Measurements from ENCODE around the gene NHSL2.
A peak's percentile ranks its signal among the peaks of the same experiment; 100 is the strongest.

NHSL2 gene

DNA sequence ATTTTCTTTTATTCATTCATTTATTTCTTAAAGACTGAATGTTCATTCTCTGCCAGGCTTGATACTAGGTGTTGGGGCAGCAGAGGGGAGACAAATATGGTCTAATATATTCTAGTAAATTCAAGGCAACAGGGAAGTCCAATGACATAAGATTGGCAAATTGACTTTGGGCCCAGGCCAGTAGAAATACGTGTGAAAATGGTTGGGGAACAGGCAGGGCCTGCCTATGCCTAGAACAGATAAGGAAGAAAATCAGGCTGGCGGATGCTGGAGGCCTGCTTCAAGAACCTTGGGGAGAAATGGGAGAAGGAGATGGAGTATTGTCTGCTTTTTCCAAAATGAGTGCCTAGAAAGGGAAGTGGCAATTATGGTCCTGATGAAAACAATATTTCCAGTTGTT lies 112.4 kb downstream of the NHSL2 start:
- DNase-seq = no peak

DNA sequence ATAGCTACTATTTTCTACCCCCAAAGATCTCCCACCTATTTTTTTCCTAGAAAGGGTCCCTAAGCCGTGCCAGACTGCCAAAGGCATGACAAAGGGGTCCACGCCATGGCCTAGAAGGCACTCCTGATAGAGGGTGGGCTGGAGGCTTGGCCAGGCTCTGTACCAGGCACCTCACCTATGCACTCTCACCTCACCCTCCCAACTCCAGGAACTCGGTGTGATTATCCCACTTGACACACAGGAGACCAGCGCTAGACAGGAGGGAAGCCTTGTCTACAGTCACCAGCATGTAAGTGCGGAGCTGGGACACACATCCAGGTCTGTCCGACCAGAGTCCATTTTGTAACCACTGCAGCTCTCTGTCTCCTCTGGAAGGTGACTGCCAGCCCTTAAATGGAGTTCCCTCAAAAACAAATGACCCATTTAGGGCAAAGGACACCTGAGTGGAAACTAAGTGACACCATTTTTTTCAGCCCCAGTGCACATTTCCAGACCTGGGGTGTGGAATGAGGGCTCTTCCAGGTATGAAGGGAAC lies 114.7 kb downstream of the NHSL2 start:
- DNase-seq = no peak

DNA sequence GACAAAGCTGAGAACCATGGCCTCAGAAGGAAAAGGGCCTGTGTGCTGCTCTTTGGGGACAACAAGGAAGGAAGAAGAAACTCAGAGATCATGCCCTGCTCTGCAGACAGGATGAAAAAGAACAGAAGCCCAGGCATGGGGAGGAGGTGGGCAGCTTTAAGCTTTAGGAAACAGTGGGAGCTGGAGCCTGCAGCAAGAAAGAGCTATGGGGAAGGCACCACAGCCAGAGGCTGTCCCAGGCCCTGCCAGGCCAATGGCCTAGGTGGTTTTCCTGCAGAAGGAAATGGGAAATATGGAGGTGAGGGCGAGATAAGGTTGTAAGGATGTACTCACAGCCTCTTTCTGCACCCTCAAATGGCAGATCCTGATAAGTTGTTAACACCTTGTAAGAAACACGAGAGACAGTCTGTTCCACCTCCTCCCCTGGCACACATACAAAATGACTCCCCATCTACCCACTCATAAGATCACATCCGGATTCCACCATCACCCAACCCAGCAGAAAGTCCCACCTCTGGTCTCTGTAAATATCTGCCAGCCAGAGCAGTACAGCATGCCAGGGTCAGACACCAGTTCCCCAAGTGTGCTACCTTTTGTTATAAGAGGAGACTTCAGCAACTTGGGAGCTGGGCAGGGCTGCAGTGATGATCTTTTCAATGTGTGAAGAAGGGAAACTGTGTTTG lies 115.8 kb downstream of the NHSL2 start:
- DNase-seq = no peak

DNA sequence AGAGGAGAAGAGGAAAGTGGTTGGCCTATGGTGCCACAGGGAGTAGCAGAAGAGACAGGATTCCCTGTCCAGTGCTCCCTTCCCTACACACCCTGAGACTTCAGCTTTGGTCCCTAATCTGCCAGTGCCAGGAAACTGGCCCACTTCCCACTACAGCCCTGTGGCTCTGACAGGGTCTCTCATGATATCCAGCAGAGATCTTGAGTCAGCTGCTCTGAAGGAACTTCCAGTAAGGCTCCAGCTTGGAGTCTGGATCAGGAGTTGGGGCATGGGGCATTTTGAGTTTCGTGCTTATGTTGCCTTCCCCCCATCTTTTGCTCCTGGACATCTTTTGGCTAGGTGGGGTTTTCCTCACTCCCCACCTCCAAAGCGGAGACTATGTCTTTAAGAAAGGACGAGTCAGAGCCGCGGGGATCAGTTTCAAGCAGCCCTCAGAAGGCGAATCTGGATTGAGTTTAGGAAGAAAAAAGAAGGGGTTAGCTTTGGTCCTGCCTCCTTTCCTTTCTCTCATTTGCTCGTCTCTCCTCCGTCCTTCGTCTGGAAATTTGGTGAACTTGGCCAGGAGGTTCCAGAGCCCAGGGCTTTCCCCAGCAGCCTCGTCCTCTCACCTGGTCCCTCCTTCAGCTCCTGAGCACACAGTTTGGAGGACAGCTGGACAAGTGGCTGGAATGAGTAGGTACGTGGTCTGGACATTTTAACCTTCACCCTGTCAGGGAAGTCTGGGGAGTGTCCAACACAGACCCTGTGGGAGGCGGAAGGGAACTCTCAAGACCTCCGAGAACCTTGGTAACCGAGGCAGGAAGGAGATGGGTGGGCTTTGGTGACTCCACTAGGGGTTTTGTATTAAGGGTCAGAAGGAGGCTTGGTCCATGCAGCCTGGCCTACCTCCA lies 116.6 kb downstream of the NHSL2 start:
- no peak for DNase-seq

DNA sequence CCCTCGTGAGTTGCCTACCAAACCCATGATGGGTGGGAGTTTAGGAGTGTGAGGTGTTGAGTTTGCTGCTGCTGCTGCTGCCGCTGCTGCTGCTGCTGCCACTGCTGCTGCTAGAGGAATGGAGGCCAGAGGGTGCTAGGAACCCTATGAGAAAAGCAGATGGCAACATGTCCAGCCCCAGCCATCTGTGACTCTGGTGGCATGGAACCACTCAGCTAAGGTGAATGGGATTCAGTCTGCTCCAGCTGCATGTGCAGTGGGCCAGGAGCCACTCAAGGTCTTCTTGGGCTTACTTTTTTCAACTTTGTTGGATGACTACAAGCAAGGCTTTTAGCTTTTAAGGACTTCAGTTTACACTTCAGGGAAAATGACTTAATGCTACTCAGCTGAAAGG lies 117.3 kb downstream of the NHSL2 start:
- DNase-seq = no peak

DNA sequence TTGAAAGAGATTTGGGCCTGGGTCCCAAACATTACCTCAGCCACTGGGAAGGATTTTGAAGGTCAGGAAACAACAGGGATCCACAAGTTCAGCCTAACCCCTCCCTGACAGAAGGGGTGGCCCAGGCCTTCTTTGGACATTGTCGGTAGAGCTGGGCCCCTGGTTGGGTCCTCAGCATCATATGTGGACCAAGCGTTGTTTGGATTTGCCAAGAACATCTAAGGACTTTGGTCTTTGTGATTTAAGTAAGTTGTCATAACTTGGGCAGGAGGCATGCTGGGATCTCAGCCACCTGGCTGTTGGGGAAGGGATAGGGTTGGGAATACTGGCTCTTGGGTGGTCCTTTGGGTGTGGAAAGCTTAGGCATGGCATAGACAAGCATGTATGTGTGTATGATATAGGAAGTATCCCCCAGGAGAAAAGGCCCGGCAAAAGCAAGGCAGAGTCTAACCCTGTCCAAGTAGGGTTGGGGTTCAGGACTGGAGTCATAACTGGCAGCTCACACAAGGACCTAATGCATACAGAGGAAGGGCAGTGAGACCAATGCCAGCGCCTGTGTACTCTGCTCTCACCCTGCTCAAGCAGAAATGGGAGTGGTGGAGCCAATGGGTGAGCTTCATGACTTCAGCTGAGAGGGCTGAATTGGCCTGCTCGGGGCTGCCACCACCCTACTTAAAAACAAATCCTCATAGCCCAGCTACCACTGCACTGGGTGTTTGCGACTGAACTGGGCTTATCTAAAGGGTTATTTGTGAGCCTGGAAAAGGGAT lies 118.2 kb downstream of the NHSL2 start:
- DNase-seq = no peak

DNA sequence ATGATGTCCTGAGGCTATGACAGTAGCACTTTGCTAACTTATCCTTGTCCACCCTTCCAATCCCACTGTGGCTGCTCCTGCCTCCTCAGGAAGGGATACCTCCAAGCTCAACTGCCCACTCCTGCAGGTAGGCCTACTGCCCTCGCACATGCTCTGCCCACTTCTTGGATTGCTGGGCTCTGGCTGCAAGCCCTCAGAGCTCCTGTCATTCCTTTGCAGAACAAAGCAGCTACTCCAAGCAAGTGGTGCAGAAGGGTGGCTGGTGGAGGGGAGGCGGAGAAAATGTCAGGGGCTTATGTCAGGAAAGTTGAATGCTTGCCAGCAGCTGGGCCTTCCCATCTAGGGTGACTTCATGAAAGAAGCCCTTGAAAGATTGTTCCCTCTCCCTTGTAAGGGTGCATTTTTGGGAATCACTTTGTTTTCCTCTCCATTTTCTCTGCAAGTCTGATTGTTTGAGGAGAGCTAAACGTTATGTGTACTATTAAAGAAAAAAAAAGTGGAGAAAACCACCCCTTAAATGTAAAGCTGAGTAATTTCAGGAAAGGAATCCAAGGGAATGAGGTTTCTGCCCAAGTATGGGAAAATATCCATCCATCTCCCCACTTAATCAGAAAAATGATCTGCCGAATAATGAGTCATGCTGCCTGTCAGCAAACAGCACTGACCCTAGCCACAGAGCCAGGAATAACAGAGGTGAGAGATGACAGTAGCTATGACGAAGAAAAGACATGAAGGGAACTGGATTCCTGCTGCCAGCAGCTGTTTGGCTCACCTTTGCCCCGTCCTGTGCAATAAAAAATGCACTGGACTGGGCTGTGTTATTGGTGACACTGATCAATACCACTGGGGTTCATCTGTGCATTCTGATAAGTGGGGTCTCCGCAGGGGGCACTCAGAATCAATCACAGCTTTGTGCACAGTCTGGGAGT lies 119.1 kb downstream of the NHSL2 start:
- DNase-seq = peak; percentile 8

DNA sequence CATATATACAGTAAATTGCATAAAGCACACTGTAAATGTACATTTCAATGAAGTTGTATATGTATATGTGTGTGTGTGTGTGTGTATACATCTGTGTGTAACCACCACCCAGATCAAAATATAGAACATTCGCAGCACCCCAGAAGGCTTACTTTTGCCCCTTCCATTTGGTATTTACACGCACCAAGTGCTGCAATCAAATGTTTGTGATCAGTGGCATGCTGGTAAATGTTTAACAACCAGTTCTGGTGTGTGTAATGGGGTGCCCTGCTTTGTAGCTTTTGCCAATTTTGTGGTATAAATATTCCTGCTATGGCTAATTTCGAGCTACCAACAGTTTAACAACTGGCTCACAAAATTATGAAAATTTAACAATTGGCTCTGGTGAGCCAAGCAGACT lies 119.8 kb downstream of the NHSL2 start:
- DNase-seq = no peak

DNA sequence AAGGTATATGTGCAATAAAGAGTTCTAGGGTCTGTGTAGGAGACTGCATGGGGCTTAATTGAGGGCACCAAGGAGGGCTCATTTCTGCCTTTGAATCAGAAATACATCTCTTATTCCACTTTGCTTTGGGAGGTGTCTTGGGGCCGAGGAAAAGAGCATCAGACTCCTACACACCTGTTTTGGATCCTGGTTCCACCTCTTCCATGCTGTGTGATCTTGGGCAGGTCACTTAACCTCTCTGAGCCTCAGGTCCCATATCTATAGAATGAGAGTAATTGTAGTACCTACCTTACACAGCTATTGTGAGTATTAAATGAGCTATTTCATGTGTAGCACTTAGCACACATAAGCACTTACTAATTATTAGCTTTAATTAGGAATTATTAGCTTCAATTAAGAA lies 120.5 kb downstream of the NHSL2 start:
- no peak for DNase-seq

DNA sequence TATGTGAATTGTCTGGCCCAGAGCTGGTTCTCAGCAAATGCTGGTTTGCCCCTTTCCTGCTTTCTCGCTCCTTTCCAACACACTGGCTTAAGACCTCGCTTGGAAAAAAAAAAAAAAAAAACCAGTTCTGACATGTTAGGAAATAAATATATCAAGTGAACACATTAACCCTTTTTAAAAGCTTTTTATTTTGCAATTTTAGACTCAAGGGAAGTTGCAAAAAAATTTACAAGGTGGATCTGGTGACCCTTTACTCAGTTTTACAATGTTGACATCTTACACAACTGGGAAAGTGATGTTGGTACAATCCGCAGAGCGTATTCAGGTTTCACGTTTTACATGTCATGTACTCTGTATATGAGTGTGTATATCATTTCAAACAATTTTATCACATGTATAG lies 121.0 kb downstream of the NHSL2 start:
- no peak for DNase-seq

DNA sequence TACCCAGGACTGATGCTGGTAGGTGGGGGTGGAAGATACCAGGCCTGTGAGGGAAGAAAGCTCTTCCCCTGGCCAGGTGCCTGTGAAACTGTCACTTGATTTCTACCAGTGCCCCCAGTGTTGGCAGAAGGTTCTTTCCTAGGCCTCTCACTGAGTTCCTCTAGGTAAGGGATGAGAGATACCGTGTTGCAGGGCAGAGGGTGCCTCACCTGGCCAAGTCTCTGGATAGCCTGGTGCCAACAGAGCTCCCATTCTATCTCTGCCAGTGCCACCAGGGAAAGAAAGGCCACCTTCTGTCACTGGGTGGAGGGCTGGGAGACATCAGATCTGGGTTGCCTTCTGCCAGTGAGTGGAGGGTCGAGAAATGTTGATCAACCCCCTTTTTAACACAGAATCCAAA lies 127.0 kb downstream of the NHSL2 start:
- no peak for DNase-seq

DNA sequence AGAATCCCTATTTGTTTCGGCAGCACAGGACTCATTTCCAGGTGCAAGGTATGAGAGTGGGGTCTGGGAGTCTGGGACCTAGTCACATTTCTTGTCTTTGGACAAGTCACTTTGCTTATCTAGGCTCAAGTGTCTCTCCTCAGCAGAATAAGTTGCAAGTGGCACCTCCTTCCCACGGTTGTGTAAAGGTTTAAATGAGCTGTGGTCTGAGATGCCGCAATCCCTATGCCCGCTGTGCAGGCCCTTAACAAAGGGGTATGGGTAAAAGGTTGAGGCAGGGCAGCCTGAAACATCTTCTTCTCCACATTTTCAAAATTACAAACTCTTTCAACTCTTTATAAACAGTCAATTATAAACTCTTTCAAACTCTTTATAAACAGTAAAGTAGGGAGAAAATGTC lies 127.4 kb downstream of the NHSL2 start:
- no peak for DNase-seq

DNA sequence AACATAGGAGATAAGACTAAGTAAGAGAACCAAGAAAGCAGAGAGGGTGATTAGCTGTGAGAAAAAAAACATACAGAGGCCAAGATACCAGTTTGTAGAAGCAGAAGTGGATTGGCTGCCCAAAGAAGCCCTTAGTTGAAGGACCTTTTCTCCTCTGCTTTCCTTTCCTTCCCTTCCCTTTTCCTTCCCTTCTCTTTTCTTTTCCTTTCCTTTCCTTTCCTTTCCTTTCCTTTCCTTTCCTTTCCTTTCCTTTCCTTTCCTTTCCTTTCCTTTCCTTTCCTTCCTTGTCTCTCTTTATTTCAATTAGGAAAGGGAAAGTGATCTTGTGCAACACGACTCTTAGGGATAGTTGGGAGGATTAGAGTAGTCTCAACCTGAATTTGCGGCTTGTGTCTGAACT lies 128.2 kb downstream of the NHSL2 start:
- DNase-seq = no peak

DNA sequence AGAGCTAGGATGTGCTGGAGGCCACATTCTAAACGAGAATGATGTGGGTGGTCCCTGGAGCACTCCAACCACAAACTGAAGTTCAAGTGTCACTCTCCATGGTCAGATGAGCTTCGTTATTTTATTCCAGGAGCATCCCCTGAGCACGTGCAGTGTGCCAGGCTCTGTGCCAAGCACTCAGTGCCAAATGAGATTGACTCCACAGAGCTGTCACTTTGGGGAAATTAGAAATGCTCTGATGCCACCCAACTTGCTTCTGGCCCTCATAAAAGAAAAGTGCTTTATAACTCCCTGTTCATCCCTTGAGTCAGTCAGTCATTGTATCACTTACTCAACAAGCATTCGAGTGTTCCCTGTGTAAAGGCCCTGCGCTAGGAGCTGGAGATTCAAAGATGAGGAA lies 129.9 kb downstream of the NHSL2 start:
- peak; percentile 54 for DNase-seq

DNA sequence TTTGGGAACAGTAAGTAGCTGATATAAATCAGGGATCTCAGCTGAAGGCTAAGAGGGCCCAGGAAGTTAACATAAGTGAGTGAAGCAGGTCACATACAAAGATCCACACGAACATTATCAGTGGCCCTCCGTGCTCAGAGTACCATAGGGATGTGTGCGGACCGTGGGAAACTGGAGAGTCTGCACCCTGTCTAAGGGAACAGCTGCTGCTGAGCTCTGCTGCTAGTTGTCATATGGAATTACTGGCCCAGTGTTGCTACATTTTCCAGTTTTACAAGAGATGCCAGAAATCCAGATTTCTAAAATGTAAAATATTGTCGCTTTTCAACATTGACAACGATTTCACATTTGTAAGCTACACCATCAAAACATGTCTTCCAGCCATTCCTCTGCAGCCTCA lies 130.5 kb downstream of the NHSL2 start:
- no peak for DNase-seq

DNA sequence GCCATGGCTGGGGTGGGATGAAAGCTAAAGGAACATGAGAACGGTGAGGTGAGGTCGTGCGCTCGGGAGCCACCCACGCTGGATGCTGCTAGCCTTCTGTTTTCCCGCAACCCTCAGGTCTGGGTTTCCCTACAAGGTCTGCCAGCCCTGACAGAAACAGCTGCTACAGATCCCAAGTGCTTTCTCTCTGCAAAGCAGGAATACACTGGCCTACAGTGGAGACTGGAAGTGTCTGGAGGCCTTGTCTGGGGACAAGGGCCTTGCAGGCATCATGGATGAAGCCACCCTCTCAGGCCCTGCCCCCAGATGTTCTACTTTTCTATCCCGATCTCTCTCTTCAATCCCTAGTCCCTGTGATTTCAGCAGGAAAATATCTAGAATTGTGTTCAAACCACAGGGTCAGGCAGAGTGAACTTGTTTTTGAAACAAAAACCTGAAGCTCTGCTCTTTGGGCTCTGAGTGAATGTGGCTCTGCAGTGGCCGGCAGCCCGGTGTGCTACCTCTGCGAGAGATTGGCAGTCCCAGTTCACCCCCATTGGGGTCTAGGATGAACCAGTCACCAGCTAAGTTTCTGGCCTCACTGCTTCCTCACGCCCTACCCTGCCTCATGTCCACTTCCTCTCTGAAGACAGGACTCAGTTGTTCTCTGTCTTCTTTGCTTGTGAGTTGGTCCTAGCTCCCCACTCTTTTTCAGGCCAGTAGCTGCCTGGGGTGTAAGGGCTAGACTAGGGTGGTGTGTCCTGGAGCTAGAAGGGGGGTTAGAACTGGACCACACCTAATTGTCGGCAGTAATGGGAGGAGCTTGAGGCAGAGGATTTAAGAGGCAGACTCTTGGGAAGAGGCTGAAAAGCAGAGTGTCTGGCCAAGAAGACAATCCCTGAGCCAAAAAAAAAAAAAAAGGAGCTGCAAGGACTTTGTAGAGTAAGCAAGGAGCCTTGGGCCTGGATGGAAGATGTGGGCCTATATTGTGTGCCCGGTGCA lies 131.5 kb downstream of the NHSL2 start:
- no peak for DNase-seq

DNA sequence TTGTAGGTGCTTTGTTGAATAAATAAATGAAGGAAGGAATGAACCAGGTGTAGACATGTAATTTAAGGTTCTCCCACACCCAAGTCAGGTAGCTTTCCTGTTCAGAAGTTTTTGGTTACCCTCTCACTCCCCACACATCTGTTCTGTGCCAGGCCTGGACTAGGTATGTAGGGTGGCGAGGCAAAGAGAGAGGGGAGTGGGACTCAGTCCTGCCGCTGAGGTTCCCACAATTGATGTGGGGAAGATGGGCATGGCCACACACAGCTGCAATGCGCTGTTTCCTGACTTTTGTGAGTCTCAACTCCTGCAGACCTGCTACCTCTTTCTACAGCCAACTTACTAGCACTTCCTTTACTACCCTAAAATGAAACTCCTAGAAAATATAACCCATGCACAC lies 132.2 kb downstream of the NHSL2 start:
- no peak for DNase-seq

DNA sequence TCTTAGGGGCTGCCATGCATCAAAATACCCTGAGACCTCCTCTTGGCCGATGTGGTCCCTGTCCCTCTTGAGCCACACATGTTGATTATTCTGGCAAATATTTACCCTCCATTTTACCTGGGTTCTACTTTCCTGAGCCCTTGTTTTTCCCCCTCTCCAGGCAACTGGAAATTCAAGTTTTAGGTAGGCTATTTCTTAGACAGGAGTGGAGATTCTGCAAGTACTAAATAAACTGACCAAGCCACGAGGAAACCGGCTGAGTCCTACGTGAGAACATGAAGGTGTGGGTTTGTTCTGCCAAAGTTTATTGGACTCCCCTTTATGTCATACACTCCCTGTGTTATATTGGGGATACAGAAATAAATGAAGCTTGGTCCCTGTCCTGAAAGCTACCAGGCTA lies 133.0 kb downstream of the NHSL2 start:
- DNase-seq = no peak

DNA sequence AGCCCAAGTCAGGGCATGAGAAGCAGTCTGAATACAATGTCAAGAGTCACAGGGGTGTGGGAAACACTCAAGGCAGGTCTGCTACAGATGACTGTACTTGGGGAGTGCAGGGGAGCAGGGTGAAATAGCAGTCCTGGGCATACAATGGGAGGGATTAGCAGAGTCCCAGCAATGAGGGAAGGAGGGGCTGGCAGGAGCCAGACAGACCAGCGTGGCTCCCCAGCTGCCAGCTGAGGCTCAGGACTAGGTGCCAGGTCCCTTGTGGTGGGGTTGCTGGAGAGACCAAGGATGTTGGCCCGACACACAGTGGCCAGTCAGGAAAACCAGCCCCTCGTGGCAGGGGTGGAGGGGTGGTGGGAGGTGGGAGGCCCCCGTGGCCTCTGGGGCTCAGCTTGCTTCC lies 134.5 kb downstream of the NHSL2 start:
- no peak for DNase-seq

DNA sequence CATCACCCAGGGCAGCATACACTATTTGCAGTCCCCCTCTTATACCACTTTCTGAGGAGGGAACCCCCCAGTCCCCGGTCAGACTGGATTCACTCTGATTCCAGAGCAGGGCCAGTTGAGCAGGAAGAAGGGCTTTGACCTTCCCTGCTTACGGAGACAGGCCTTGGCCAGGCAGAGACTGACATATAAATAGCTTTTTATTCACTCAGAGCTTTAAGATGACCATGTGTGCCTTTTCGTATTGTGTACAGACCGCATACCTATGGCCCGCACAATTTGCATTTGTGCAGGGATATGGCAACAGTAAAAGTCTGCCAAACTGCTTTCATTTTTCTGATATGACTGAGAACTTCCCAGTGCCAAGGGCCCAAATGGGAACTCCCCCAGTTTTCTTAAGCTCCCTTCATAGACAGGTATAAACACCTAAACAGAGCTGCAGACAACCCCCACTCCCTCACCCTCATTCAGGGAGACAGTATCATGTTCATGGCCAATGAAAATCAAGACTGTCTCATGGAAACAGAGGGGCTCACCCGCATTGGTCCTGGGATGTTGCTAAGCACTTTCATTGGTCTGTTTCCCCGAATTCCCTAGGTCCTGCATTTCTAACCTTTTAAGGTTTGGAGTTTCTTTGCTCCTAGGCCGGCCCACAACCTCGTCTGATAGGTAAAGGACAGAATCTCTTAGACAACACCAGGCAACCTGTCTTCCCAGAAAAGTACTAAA lies 135.1 kb downstream of the NHSL2 start:
- DNase-seq = peak; percentile 42

All from DMS79 treated with DMSO at 0.1 percent for 48 hours (cell line).